SK-N-SH treated with all-trans-retinoic acid at 6 μM for 48 hours (cell line): ENCODE data around the gene MAB21L3.

Experiments used
- ATAC-seq: fragments of 200-7000 bp; cut with Tn5 transposase; 3 replicates; pipeline ENCODE4 v1.9.1; 2020; ENCODE audit warnings: mild to moderate bottlenecking, moderate library complexity
- ARNTL ChIP-seq: fragments of 450-650 bp; formaldehyde crosslinking; IDR thresholded peaks from 2 replicates; pipeline ENCODE4 v1.5.0; 2020; ENCODE audit warnings: low read depth, mild to moderate bottlenecking, moderate library complexity, borderline replicate concordance
- BACH2 ChIP-seq: fragments of 250-450 bp; sonication (Bioruptor Pico); IDR thresholded peaks from 2 replicates; pipeline ENCODE4 v1.9.0; 2021; ENCODE audit warnings: mild to moderate bottlenecking, borderline replicate concordance
- CSDC2 ChIP-seq: fragments of 250-450 bp; sonication (Bioruptor Pico); IDR thresholded peaks from 2 replicates; pipeline ENCODE4 v1.5.0; 2020; ENCODE audit warnings: mild to moderate bottlenecking, moderate library complexity
- ESRRG ChIP-seq: fragments of 250-450 bp; sonication (Bioruptor Pico); IDR thresholded peaks from 2 replicates; pipeline ENCODE4 v1.6.1; 2021; ENCODE audit warnings: mild to moderate bottlenecking
- GLIS3 ChIP-seq: fragments of 250-450 bp; sonication (Bioruptor Pico); IDR thresholded peaks from 2 replicates; pipeline ENCODE4 v1.5.0; 2020; ENCODE audit warnings: mild to moderate bottlenecking, moderate library complexity
- ISL1 ChIP-seq: fragments of 250-450 bp; sonication (Bioruptor Pico); IDR thresholded peaks from 2 replicates; pipeline ENCODE4 v2.1.2; 2022; ENCODE audit warnings: mild to moderate bottlenecking, moderate library complexity
- PPARA ChIP-seq: fragments of 250-450 bp; sonication (Bioruptor Pico); IDR thresholded peaks from 2 replicates; pipeline ENCODE4 v1.5.0; 2020; ENCODE audit warnings: mild to moderate bottlenecking, borderline replicate concordance
- RARB ChIP-seq: fragments of 250-450 bp; sonication (Bioruptor Pico); IDR thresholded peaks from 2 replicates; pipeline ENCODE4 v1.8.0; 2021; ENCODE audit warnings: mild to moderate bottlenecking, moderate library complexity
- SNAI2 ChIP-seq: fragments of 250-450 bp; sonication (Bioruptor Pico); IDR thresholded peaks from 2 replicates; pipeline ENCODE4 v1.5.0; 2020; ENCODE audit warnings: mild to moderate bottlenecking, moderate library complexity
- TCF4 ChIP-seq: fragments of 250-450 bp; sonication (Bioruptor Pico); IDR thresholded peaks from 2 replicates; pipeline ENCODE4 v1.8.0; 2021; ENCODE audit warnings: mild to moderate bottlenecking, moderate library complexity, borderline replicate concordance
- TOX ChIP-seq: fragments of 250-450 bp; sonication (Bioruptor Pico); IDR thresholded peaks from 2 replicates; pipeline ENCODE4 v1.8.0; 2021; ENCODE audit warnings: mild to moderate bottlenecking, moderate library complexity, borderline replicate concordance
- ZC3H10 ChIP-seq: fragments of 250-450 bp; sonication (Bioruptor Pico); IDR thresholded peaks from 2 replicates; pipeline ENCODE4 v1.5.1; 2021; ENCODE audit warnings: mild to moderate bottlenecking, moderate library complexity
- ZFP3 ChIP-seq: fragments of 250-450 bp; sonication (Bioruptor Pico); IDR thresholded peaks from 2 replicates; pipeline ENCODE4 v1.5.0; 2020; ENCODE audit warnings: mild to moderate bottlenecking, moderate library complexity
- ZFP30 ChIP-seq: fragments of 450-650 bp; formaldehyde crosslinking; IDR thresholded peaks from 2 replicates; pipeline ENCODE4 v1.5.0; 2022; ENCODE audit warnings: mild to moderate bottlenecking, moderate library complexity
- ZNF565 ChIP-seq: fragments of 450-650 bp; formaldehyde crosslinking; conservative IDR thresholded peaks from 2 replicates; pipeline ENCODE4 v1.5.0; 2020; ENCODE audit warnings: low read depth, mild to moderate bottlenecking, moderate library complexity
- ZNF70 ChIP-seq: fragments of 450-650 bp; formaldehyde crosslinking; IDR thresholded peaks from 2 replicates; pipeline ENCODE4 v1.5.0; 2020; ENCODE audit warnings: mild to moderate bottlenecking, moderate library complexity
- ZNF8 ChIP-seq: fragments of 450-650 bp; formaldehyde crosslinking; IDR thresholded peaks from 2 replicates; pipeline ENCODE4 v1.5.0; 2020; ENCODE audit warnings: mild to moderate bottlenecking, moderate library complexity
- TF ChIP-seq, protein P1 (sequence below): fragments of 250-450 bp; sonication (Bioruptor Pico); IDR thresholded peaks from 2 replicates; pipeline ENCODE4 v1.8.0; 2020; ENCODE audit warnings: mild to moderate bottlenecking, moderate library complexity, borderline replicate concordance
- TF ChIP-seq, protein P2 (sequence below): fragments of 250-450 bp; sonication (Bioruptor Pico); IDR thresholded peaks from 2 replicates; pipeline ENCODE4 v1.8.0; 2021; ENCODE audit warnings: low read depth, mild to moderate bottlenecking, moderate library complexity, borderline replicate concordance
- TF ChIP-seq, protein P3 (sequence below): fragments of 250-450 bp; sonication (Bioruptor Pico); IDR thresholded peaks from 2 replicates; pipeline ENCODE4 v1.5.1; 2020; ENCODE audit warnings: low read depth, mild to moderate bottlenecking, moderate library complexity
- TF ChIP-seq, protein P4 (sequence below): fragments of 250-450 bp; sonication (Bioruptor Pico); IDR thresholded peaks from 2 replicates; pipeline ENCODE4 v1.5.0; 2020; ENCODE audit warnings: mild to moderate bottlenecking, moderate library complexity
- TF ChIP-seq, protein P5 (sequence below): fragments of 250-450 bp; sonication (Bioruptor Pico); IDR thresholded peaks from 2 replicates; pipeline ENCODE4 v1.5.1; 2021; ENCODE audit warnings: mild to moderate bottlenecking, moderate library complexity

The MAB21L3 gene

DNA sequence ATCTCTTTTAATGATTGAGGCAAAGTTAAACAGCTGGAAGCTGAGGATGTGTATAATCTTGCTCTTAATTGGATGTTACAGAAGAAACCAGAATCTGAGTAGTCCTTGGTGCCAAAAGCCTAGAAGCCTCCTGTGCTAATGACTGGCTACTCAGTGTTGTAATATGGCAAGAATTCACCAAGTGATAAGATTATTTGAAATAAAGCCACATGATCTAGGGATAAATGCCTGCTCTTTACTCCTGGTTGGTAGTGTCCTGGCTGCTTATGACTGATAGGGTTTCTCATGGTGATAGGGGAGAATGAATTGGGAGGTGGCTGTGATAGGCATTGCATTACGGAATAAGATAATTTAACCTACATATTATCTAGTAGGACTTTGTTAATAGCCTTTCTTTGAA lies 13.6 kb upstream of the MAB21L3 start:
- ATAC-seq, result no peak
- TF ChIP-seq RARB (CRISPR knock-in tag), result no peak
- TF ChIP-seq, protein P1, sequence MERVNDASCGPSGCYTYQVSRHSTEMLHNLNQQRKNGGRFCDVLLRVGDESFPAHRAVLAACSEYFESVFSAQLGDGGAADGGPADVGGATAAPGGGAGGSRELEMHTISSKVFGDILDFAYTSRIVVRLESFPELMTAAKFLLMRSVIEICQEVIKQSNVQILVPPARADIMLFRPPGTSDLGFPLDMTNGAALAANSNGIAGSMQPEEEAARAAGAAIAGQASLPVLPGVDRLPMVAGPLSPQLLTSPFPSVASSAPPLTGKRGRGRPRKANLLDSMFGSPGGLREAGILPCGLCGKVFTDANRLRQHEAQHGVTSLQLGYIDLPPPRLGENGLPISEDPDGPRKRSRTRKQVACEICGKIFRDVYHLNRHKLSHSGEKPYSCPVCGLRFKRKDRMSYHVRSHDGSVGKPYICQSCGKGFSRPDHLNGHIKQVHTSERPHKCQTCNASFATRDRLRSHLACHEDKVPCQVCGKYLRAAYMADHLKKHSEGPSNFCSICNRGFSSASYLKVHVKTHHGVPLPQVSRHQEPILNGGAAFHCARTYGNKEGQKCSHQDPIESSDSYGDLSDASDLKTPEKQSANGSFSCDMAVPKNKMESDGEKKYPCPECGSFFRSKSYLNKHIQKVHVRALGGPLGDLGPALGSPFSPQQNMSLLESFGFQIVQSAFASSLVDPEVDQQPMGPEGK (CRISPR knock-in tag), result no peak
- TF ChIP-seq ZFP30 (CRISPR knock-in tag), result no peak
- no peak for TF ChIP-seq ZNF565
- TF ChIP-seq TCF4, result no peak
- TF ChIP-seq BACH2 (CRISPR knock-in tag), result no peak
- TF ChIP-seq, protein P2, sequence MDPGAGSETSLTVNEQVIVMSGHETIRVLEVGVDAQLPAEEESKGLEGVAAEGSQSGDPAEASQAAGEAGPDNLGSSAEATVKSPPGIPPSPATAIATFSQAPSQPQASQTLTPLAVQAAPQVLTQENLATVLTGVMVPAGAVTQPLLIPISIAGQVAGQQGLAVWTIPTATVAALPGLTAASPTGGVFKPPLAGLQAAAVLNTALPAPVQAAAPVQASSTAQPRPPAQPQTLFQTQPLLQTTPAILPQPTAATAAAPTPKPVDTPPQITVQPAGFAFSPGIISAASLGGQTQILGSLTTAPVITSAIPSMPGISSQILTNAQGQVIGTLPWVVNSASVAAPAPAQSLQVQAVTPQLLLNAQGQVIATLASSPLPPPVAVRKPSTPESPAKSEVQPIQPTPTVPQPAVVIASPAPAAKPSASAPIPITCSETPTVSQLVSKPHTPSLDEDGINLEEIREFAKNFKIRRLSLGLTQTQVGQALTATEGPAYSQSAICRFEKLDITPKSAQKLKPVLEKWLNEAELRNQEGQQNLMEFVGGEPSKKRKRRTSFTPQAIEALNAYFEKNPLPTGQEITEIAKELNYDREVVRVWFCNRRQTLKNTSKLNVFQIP (CRISPR knock-in tag), result no peak
- no peak for TF ChIP-seq ZFP3
- TF ChIP-seq, protein P3, sequence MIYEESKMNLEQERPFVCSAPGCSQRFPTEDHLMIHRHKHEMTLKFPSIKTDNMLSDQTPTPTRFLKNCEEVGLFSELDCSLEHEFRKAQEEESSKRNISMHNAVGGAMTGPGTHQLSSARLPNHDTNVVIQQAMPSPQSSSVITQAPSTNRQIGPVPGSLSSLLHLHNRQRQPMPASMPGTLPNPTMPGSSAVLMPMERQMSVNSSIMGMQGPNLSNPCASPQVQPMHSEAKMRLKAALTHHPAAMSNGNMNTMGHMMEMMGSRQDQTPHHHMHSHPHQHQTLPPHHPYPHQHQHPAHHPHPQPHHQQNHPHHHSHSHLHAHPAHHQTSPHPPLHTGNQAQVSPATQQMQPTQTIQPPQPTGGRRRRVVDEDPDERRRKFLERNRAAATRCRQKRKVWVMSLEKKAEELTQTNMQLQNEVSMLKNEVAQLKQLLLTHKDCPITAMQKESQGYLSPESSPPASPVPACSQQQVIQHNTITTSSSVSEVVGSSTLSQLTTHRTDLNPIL, result no peak
- TF ChIP-seq ISL1 (CRISPR knock-in tag), result no peak
- TF ChIP-seq ZNF70 (CRISPR knock-in tag), result no peak
- TF ChIP-seq, protein P4, sequence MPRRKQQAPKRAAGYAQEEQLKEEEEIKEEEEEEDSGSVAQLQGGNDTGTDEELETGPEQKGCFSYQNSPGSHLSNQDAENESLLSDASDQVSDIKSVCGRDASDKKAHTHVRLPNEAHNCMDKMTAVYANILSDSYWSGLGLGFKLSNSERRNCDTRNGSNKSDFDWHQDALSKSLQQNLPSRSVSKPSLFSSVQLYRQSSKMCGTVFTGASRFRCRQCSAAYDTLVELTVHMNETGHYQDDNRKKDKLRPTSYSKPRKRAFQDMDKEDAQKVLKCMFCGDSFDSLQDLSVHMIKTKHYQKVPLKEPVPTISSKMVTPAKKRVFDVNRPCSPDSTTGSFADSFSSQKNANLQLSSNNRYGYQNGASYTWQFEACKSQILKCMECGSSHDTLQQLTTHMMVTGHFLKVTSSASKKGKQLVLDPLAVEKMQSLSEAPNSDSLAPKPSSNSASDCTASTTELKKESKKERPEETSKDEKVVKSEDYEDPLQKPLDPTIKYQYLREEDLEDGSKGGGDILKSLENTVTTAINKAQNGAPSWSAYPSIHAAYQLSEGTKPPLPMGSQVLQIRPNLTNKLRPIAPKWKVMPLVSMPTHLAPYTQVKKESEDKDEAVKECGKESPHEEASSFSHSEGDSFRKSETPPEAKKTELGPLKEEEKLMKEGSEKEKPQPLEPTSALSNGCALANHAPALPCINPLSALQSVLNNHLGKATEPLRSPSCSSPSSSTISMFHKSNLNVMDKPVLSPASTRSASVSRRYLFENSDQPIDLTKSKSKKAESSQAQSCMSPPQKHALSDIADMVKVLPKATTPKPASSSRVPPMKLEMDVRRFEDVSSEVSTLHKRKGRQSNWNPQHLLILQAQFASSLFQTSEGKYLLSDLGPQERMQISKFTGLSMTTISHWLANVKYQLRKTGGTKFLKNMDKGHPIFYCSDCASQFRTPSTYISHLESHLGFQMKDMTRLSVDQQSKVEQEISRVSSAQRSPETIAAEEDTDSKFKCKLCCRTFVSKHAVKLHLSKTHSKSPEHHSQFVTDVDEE (CRISPR knock-in tag), result no peak
- no peak for TF ChIP-seq CSDC2
- TF ChIP-seq, all 23 proteins: peak for 0

DNA sequence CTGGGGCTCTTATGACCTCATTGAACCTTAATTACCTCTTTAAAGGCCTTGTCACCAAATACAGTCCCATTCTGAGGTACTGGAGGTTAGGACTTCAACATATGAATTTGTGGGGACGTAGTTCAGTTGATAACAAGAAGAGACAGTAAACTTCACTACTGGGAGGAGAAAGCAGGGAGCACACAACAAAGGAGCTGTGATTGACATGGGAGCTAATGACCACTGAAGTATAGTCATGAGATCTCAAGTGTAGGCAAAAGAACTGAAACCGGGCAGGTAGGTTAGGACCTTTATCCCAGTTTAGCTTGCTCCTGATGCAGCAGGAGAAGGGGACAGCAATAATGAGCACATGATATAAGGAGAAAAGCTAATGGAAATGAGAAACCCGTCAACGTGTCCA lies 11.8 kb upstream of the MAB21L3 start:
- no peak for TF ChIP-seq ESRRG (CRISPR knock-in tag)
- no peak for TF ChIP-seq ZFP30 (CRISPR knock-in tag)
- TF ChIP-seq ZNF70 (CRISPR knock-in tag), result no peak
- no peak for TF ChIP-seq PPARA (CRISPR knock-in tag)
- no peak for TF ChIP-seq ZC3H10 (CRISPR knock-in tag)
- TF ChIP-seq GLIS3 (CRISPR knock-in tag), result no peak
- no peak for TF ChIP-seq SNAI2 (CRISPR knock-in tag)
- no peak for TF ChIP-seq CSDC2
- TF ChIP-seq, protein P5, sequence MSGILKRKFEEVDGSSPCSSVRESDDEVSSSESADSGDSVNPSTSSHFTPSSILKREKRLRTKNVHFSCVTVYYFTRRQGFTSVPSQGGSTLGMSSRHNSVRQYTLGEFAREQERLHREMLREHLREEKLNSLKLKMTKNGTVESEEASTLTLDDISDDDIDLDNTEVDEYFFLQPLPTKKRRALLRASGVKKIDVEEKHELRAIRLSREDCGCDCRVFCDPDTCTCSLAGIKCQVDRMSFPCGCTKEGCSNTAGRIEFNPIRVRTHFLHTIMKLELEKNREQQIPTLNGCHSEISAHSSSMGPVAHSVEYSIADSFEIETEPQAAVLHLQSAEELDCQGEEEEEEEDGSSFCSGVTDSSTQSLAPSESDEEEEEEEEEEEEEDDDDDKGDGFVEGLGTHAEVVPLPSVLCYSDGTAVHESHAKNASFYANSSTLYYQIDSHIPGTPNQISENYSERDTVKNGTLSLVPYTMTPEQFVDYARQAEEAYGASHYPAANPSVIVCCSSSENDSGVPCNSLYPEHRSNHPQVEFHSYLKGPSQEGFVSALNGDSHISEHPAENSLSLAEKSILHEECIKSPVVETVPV (CRISPR knock-in tag), result no peak
- no peak for TF ChIP-seq ARNTL (CRISPR knock-in tag)
- TF ChIP-seq TCF4, result no peak
- ATAC-seq, result no peak

DNA sequence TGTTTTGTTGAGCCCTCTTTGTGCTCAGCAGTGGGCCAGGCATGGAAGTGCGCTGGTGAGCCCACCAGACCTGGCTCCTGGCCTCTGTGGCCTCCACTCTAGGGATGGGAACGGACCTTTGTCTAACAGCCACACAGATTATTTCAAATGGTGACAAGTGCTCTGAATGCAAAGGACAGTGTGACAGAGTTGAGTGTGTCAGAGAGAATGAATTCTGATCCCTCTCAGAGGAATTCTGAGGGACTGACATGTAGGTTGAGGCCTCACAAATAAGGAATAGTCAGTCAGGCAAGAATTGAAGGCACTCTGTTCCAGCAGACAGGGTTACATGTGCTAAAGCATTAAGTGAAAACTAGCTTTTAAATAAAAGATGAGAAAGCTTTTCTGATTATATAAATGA lies 11.3 kb upstream of the MAB21L3 start:
- ATAC-seq, result no peak
- no peak for TF ChIP-seq PPARA (CRISPR knock-in tag)
- no peak for TF ChIP-seq ZNF8 (CRISPR knock-in tag)
- TF ChIP-seq TOX, result no peak
- no peak for TF ChIP-seq ESRRG (CRISPR knock-in tag)
- no peak for TF ChIP-seq CSDC2
- no peak for TF ChIP-seq ARNTL (CRISPR knock-in tag)
- no peak for TF ChIP-seq SNAI2 (CRISPR knock-in tag)
- no peak for TF ChIP-seq ZFP3
- TF ChIP-seq, protein P5 (CRISPR knock-in tag), result no peak
- no peak for TF ChIP-seq ISL1 (CRISPR knock-in tag)
- TF ChIP-seq, protein P2 (CRISPR knock-in tag), result no peak
- no peak for TF ChIP-seq RARB (CRISPR knock-in tag)
